PC-9 (cell line): ENCODE measurements around the gene CD226.

Experiments
- CTCF ChIP-seq: fragments of 200-600 bp; sonication (generic); conservative IDR thresholded peaks from 2 replicates; pipeline ENCODE4 v1.6.1; 2017; ENCODE audit warnings: mixed run types, antibody characterized with exemption, mild to moderate bottlenecking, moderate library complexity
- EZH2 ChIP-seq: fragments of 200-600 bp; sonication (generic); IDR thresholded peaks from 2 replicates; pipeline ENCODE4 v1.8.0; 2017; ENCODE audit warnings: antibody characterized with exemption, low read depth

- no peak for TF ChIP-seq CTCF
- TF ChIP-seq EZH2: no peak
Observed at GRCh38 chr18:69934601-69935265, 12.9 kb downstream of the CD226 start.
